PC-9 (cell line): ENCODE measurements around the gene JMJD6.

Source experiments
- EZH2 ChIP-seq: fragments of 200-600 bp; sonication (generic); IDR thresholded peaks from 2 replicates; pipeline ENCODE4 v1.8.0; 2017; ENCODE audit warnings: antibody characterized with exemption, low read depth
- TF ChIP-seq, protein P1 (sequence below): fragments of 200-600 bp; sonication (generic); conservative IDR thresholded peaks from 2 replicates; pipeline ENCODE4 v1.6.1; 2017; ENCODE audit warnings: mixed run types, antibody characterized with exemption, mild to moderate bottlenecking, moderate library complexity

GRCh38 chr17:76737676-76738467 is 11.5 kb upstream of the JMJD6 start, which contains the start of gene MFSD11:
- no peak for TF ChIP-seq EZH2
- TF ChIP-seq, protein P1, sequence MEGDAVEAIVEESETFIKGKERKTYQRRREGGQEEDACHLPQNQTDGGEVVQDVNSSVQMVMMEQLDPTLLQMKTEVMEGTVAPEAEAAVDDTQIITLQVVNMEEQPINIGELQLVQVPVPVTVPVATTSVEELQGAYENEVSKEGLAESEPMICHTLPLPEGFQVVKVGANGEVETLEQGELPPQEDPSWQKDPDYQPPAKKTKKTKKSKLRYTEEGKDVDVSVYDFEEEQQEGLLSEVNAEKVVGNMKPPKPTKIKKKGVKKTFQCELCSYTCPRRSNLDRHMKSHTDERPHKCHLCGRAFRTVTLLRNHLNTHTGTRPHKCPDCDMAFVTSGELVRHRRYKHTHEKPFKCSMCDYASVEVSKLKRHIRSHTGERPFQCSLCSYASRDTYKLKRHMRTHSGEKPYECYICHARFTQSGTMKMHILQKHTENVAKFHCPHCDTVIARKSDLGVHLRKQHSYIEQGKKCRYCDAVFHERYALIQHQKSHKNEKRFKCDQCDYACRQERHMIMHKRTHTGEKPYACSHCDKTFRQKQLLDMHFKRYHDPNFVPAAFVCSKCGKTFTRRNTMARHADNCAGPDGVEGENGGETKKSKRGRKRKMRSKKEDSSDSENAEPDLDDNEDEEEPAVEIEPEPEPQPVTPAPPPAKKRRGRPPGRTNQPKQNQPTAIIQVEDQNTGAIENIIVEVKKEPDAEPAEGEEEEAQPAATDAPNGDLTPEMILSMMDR = no peak
